HT1080 (cell line): ENCODE results near the gene SPATA19. TPM values are rescaled to one million over a fixed set of nuclear protein-coding genes. Genes with fewer than 3 reads are reported as not detected.

Experiments
- DNase-seq: peaks from one replicate; pipeline ENCODE4 v3.0.0-alpha.2; 2015; ENCODE audit warnings: low read depth
- total RNA-seq: library from RNA; depleted of rRNA; stranded (reverse); fragments of >200 nt; shearing (Covaris generic); gene quantifications from 2 replicates; pipeline ENCODE4 v1.2.3, GENCODE V29; 2014

Gene SPATA19
- total RNA-seq, 1 experiment from 2014 or later, result not detected

GRCh38 chr11:133835593-133836548 lies 9.4 kb downstream of the SPATA19 start:
- DNase-seq, result peak; percentile 29

- peak; percentile 70 for DNase-seq
Observed at GRCh38 chr11:133834682-133835592, 10.4 kb downstream of the SPATA19 start.

GRCh38 chr11:133833898-133834681 lies 11.2 kb downstream of the SPATA19 start:
- no peak for DNase-seq

- DNase-seq, result no peak
Observed at GRCh38 chr11:133832991-133833897, 12.1 kb downstream of the SPATA19 start.

- DNase-seq, result no peak
Observed at GRCh38 chr11:133832096-133832990, 13.0 kb downstream of the SPATA19 start.

GRCh38 chr11:133830931-133831907 lies 14.1 kb downstream of the SPATA19 start:
- DNase-seq, result no peak

- no peak for DNase-seq
Observed at GRCh38 chr11:133829566-133829965, 15.7 kb downstream of the SPATA19 start.

- DNase-seq, result no peak
Observed at GRCh38 chr11:133828871-133829270, 16.4 kb downstream of the SPATA19 start.

GRCh38 chr11:133827556-133827955 lies 17.8 kb downstream of the SPATA19 start:
- DNase-seq, result no peak

GRCh38 chr11:133826866-133827265 lies 18.4 kb downstream of the SPATA19 start:
- DNase-seq, result no peak

- no peak for DNase-seq
Observed at GRCh38 chr11:133825666-133826065, 19.6 kb downstream of the SPATA19 start.

- no peak for DNase-seq
Observed at GRCh38 chr11:133825156-133825555, 20.2 kb downstream of the SPATA19 start.

GRCh38 chr11:133824593-133824992 lies 20.7 kb downstream of the SPATA19 start:
- no peak for DNase-seq

- DNase-seq, result no peak
Observed at GRCh38 chr11:133823614-133824013, 21.7 kb downstream of the SPATA19 start.

- DNase-seq, result no peak
Observed at GRCh38 chr11:133823211-133823610, 22.1 kb downstream of the SPATA19 start.

GRCh38 chr11:133821776-133822175 lies 23.5 kb downstream of the SPATA19 start:
- peak; percentile 54 for DNase-seq

- DNase-seq, result no peak
Observed at GRCh38 chr11:133819746-133820315, 25.5 kb downstream of the SPATA19 start.
